K562 (cell line): ENCODE results near the gene RAB5A. TPM values are rescaled to one million over a fixed set of nuclear protein-coding genes. Genes with fewer than 3 reads are reported as not detected.

Experiments
- ATF6 ChIP-seq: sonication (generic); formaldehyde crosslinking; IDR thresholded peaks from 2 replicates; pipeline ENCODE4 v1.4.0; 2020; ENCODE audit warnings: mild to moderate bottlenecking, missing genetic modification reagents
- BHLHE40 ChIP-seq: IDR thresholded peaks from 2 replicates; pipeline ENCODE4 v1.6.1; 2011; ENCODE audit warnings: low read length, improper control_type of control experiment
- EZH2 ChIP-seq: IDR thresholded peaks from 2 replicates; pipeline ENCODE4 v1.6.1; 2012; ENCODE audit warnings: low read depth, mild to moderate bottlenecking, inconsistent platforms, low read length, borderline replicate concordance
- HNRNPH1 ChIP-seq: fragments of 200-400 bp; formaldehyde crosslinking; optimal IDR thresholded peaks from 2 replicates; pipeline ENCODE3; 2017; ENCODE audit warnings: low read depth, mild to moderate bottlenecking, low read length, moderate library complexity
- JUN ChIP-seq, 2 experiments: sonication (generic) in 1 of 2; formaldehyde crosslinking in 1 of 2; IDR thresholded peaks; 2 replicates each; pipeline versions ENCODE4 v1.6.1 to v1.8.0; 2012 to 2022; ENCODE audit warnings: borderline replicate concordance in 2 of 2, mild to moderate bottlenecking in 2 of 2, improper control_type of control experiment in 1 of 2, low read depth in 1 of 2, low read length in 1 of 2, missing genetic modification reagents in 1 of 2
- MEF2A ChIP-seq: IDR thresholded peaks from 2 replicates; pipeline ENCODE4 v1.6.1; 2011; ENCODE audit warnings: low read depth, mild to moderate bottlenecking, low read length, moderate library complexity; ENCODE audit not compliant: control insufficient read depth
- SLC30A9 ChIP-seq: fragments of 250-450 bp; sonication (Bioruptor Pico); IDR thresholded peaks from 2 replicates; pipeline ENCODE4 v1.8.0; 2022; ENCODE audit warnings: mild to moderate bottlenecking, moderate library complexity
- SMARCA4 ChIP-seq: fragments of 450-650 bp; IDR thresholded peaks from 2 replicates; pipeline ENCODE4 v1.6.1; 2016
- STAT5A ChIP-seq: IDR thresholded peaks from 2 replicates; pipeline ENCODE4 v1.6.1; 2012; ENCODE audit warnings: low read length, inconsistent platforms, borderline replicate concordance
- TCFL5 ChIP-seq: fragments of 250-450 bp; sonication (Bioruptor Pico); conservative IDR thresholded peaks from 2 replicates; pipeline ENCODE4 v1.6.1; 2021; ENCODE audit warnings: mild to moderate bottlenecking, moderate library complexity, matching md5 sums
- THRA ChIP-seq: fragments of 450-650 bp; IDR thresholded peaks from 2 replicates; pipeline ENCODE4 v1.6.1; 2017; ENCODE audit warnings: mild to moderate bottlenecking, moderate library complexity
- ZEB2 ChIP-seq: fragments of 450-650 bp; IDR thresholded peaks from 2 replicates; pipeline ENCODE4 v1.6.1; 2016
- ZNF23 ChIP-seq: fragments of 250-450 bp; sonication (Bioruptor Pico); IDR thresholded peaks from 2 replicates; pipeline ENCODE4 v1.4.0; 2020; ENCODE audit warnings: mild to moderate bottlenecking
- ZNF280A ChIP-seq: fragments of 450-650 bp; IDR thresholded peaks from 2 replicates; pipeline ENCODE4 v1.6.1; 2018; ENCODE audit warnings: mild to moderate bottlenecking, low read depth; ENCODE audit not compliant: partially characterized antibody
- ZNF354B ChIP-seq: fragments of 250-450 bp; sonication (Bioruptor Pico); IDR thresholded peaks from 2 replicates; pipeline ENCODE4 v1.4.0; 2020
- ZNF408 ChIP-seq: fragments of 250-450 bp; sonication (Bioruptor Pico); IDR thresholded peaks from 2 replicates; pipeline ENCODE4 v1.4.0; 2020; ENCODE audit warnings: low read depth, mild to moderate bottlenecking, moderate library complexity
- ZNF609 ChIP-seq: sonication (generic); formaldehyde crosslinking; IDR thresholded peaks from 2 replicates; pipeline ENCODE4 v1.8.1; 2023; ENCODE audit warnings: missing genetic modification reagents, mild to moderate bottlenecking, borderline replicate concordance
- polyA plus RNA-seq, 8 experiments: library from polyadenylated mRNA; depleted of rRNA in 4 of 8; stranded (reverse) in 5 of 8; unstranded in 3 of 8; fragments of >200 nt; fragmentation: Nextera tagmentation in 2 of 8; fragmentation: Illumina TruSeq in 1 of 8; extraction: Ambion mirVana in 2 of 8; extraction: Trizol in 1 of 8; gene quantifications; 2 replicates each; pipeline versions ENCODE4 v1.2.1 to v1.2.3, GENCODE V29; 2011 to 2014; ENCODE audit warnings: inconsistent platforms in 1 of 8, missing spikeins in 1 of 8
- total RNA-seq, 7 experiments: library from RNA; depleted of rRNA in 6 of 7; stranded (reverse); fragments of >200 nt in 6 of 7; fragmentation: Illumina TruSeq in 2 of 7; extraction: Trizol in 2 of 7; gene quantifications; 2 replicates each; pipeline versions ENCODE4 v1.2.1 to v1.2.3, GENCODE V29; 2011 to 2021; ENCODE audit warnings: low replicate concordance in 1 of 7

Gene RAB5A
- total and polyA plus RNA-seq, 9 of the 15 experiments (the other 6 are each of a cell fraction or from before 2014, with no cell fraction given): 28.3 to 64.2 (median 49.0) TPM

- TF ChIP-seq THRA (no peak), HNRNPH1 (no peak), STAT5A (no peak), ZNF609 (CRISPR knock-in tag) (no peak), ZEB2 (no peak), JUN (IDR thresholded peaks at IDR 0.05; ENCODE audit: borderline replicate concordance, low read depth, low read length) (no peak), JUN (CRISPR knock-in tag; IDR thresholded peaks at IDR 0.05; ENCODE audit: borderline replicate concordance) (no peak), TCFL5 (no peak), SMARCA4 (peak; percentile 52; the same call in 1 of the 2 replicates), ZNF280A (no peak), ZNF408 (CRISPR knock-in tag) (no peak), ATF6 (CRISPR knock-in tag) (no peak), ZNF23 (CRISPR knock-in tag) (no peak), SLC30A9 (CRISPR knock-in tag) (no peak), EZH2 (no peak), BHLHE40 (peak; percentile 72), ZNF354B (CRISPR knock-in tag) (no peak), MEF2A (no peak)
Observed at GRCh38 chr3:20023623-20024405, 76.9 kb downstream of the RAB5A start (continued).
